Kidney (tissue), 14 donors: Measurements from ENCODE around the gene FAM229A. TPM values are rescaled to one million over a fixed set of nuclear protein-coding genes. Genes with fewer than 3 reads are reported as not detected.

Experiments used
- DNase-seq, 5 donors: peaks; one replicate each; pipeline ENCODE4 v3.0.0-alpha.2; 2013 to 2020
- FAIRE-seq: peaks from 2 replicates; lab custom pipeline; 2012; peaks lifted over from hg19 to GRCh38; lab: Jason Lieb, UNC
- H3K27ac ChIP-seq, 2 donors: one replicate each; pipeline ENCODE4 v1.7.0; 2013; ENCODE audit warnings: low read depth in 2 of 2, low read length in 2 of 2, inconsistent platforms in 1 of 2
- H3K27me3 ChIP-seq: one replicate; pipeline ENCODE4 v1.7.1; 2013; ENCODE audit warnings: low read length, inconsistent platforms; ENCODE audit not compliant: control insufficient read depth, insufficient read depth
- H3K36me3 ChIP-seq, 3 donors: one replicate each; pipeline versions ENCODE4 v1.7.0 to v1.7.1; 2013; ENCODE audit warnings: low read length in 3 of 3, control low read depth in 1 of 3, inconsistent platforms in 1 of 3; ENCODE audit not compliant: insufficient read depth in 3 of 3, control insufficient read depth in 2 of 3
- H3K4me1 ChIP-seq, 3 donors: one replicate each; pipeline versions ENCODE4 v1.7.0 to v1.7.1; 2013; ENCODE audit warnings: low read length in 3 of 3, inconsistent platforms in 1 of 3, low read depth in 1 of 3; ENCODE audit not compliant: control insufficient read depth in 2 of 3, insufficient read depth in 2 of 3
- H3K4me3 ChIP-seq, 3 donors: one replicate each; pipeline versions ENCODE4 v1.7.0 to v1.8.1; 2013; ENCODE audit warnings: low read length in 3 of 3, control low read depth in 1 of 3, inconsistent platforms in 1 of 3
- H3K9ac ChIP-seq, 3 donors: one replicate each; pipeline versions ENCODE4 v1.7.0 to v1.7.1; 2013; ENCODE audit warnings: low read length in 3 of 3, control low read depth in 1 of 3, inconsistent platforms in 1 of 3
- H3K9me3 ChIP-seq, 3 donors: one replicate each; pipeline versions ENCODE4 v1.7.0 to v1.7.1; 2013; ENCODE audit warnings: low read length in 3 of 3, control low read depth in 1 of 3, inconsistent platforms in 1 of 3; ENCODE audit not compliant: control insufficient read depth in 2 of 3, insufficient read depth in 1 of 3
- CTCF ChIP-seq: IDR thresholded peaks from 3 replicates; pipeline ENCODE4 v1.5.1; 2012; ENCODE audit warnings: mild to moderate bottlenecking, moderate library complexity, borderline replicate concordance; ENCODE audit not compliant: insufficient read depth; ENCODE audit errors: extremely low read depth
- intact Hi-C: fragments of 100-400 bp; cut with DNase I; formaldehyde crosslinking; loops from one replicate; pipeline ENCODE4 v1.11.1; 2022
- polyA plus RNA-seq: library from polyadenylated mRNA; stranded (reverse); fragments of 350-450 nt; fragmentation: Illumina TruSeq; extraction: RNeasy Lipid Tissue Mini Kit (QIAGEN cat#74804); gene quantifications from one replicate; pipeline ENCODE4 v1.2.3, GENCODE V29; 2014; ENCODE audit warnings: low read depth, low replicate concordance; ENCODE audit not compliant: insufficient read depth
- total RNA-seq: library from RNA; stranded (reverse); fragmentation: NEBNext Ultra II Directional; extraction: Animal tissue kit (Norgen Biotek cat#: 25700); gene quantifications from one replicate; pipeline ENCODE4 v1.2.1, GENCODE V29; 2021
- donor health status: control.
- donor health status: control.
- donor health status: control.
- donor health status: control.
- donor health status: control.
- donor health status: DM: yes; HTN: yes; CAD: no.
- donor health status: Normal renal cell carcinoma (clear cell type).

Gene FAM229A
- total and polyA plus RNA-seq, 2 donors from 2014 or later = 6.4 to 9.7 TPM

- no peak overlapping the region for H3K9ac ChIP-seq
- no peaks in the 10 kb centered on the region for H3K27me3 ChIP-seq
- FAIRE-seq (no peak), DNase-seq (no peak)
- H3K4me1 ChIP-seq = peaks cover 0 to 11% (median 7%) of the 10 kb centered on the region in 3 donors
- H3K36me3 ChIP-seq = peaks cover 5 to 20% (median 7%) of the 10 kb centered on the region in 3 donors
- H3K4me3 ChIP-seq = no peak overlapping the region
- no peak for TF ChIP-seq CTCF
- intact Hi-C loops = no loop called here
- H3K9me3 ChIP-seq = no peaks in the 10 kb centered on the region
- no peak overlapping the region for H3K27ac ChIP-seq
Observed at GRCh38 chr1:32392325-32392724, 30.0 kb upstream of the FAM229A start.

- no peak overlapping the region for H3K4me3 ChIP-seq
- H3K9me3 ChIP-seq = no peaks in the 10 kb centered on the region
- H3K27me3 ChIP-seq = no peaks in the 10 kb centered on the region
- no peak for TF ChIP-seq CTCF
- peaks cover 0 to 11% (median 7%) of the 10 kb centered on the region in 3 donors for H3K4me1 ChIP-seq
- FAIRE-seq (no peak), DNase-seq (no peak)
- H3K27ac ChIP-seq = no peak overlapping the region
- H3K9ac ChIP-seq = no peak overlapping the region
- H3K36me3 ChIP-seq = peaks cover 5 to 25% (median 7%) of the 10 kb centered on the region in 3 donors
- intact Hi-C loops = no loop called here
Observed at GRCh38 chr1:32390904-32391870, 28.9 kb upstream of the FAM229A start.

DNA sequence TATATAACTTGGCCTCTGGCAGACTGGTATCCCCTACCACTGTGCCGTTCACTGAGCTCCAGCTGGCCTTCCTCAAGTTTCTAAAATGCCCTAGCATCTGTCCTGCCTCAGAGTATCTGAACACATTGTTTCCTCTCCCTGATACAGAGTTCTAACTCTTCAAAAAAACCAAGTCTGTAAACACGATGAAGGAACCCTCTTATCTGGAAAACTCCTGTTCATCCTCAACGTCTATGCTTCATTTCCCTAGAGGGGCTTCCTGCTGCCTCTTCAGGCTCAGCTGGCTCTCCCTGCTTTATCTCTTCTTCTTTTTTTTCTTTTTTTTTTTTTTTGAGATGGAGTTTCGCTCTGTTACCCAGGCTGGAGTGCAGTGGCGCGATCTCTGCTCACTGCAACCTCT lies 26.4 kb upstream of the FAM229A start:
- intact Hi-C loops = no loop called here
- no peak for DNase-seq
- TF ChIP-seq CTCF = no peak
- Histone ChIP-seq H3K27me3 (no peaks in the 10 kb centered on the region), H3K9me3 (no peaks in the 10 kb centered on the region), H3K27ac (no peak overlapping the region), H3K4me3 (no peak overlapping the region), H3K4me1 (peaks cover 0 to 11% (median 7%) of the 10 kb centered on the region in 3 donors), H3K36me3 (peaks cover 7 to 34% (median 19%) of the 10 kb centered on the region in 3 donors), H3K9ac (no peak overlapping the region)
- FAIRE-seq = no peak
